GM19463 (cell line): ENCODE data around the gene CCDC182.

Source experiments
- ATAC-seq: cut with Tn5 transposase; IDR thresholded peaks from one replicate; pipeline ENCODE4 v1.9.1; 2021; ENCODE audit warnings: mild to moderate bottlenecking, moderate library complexity; ENCODE audit not compliant: unreplicated experiment

Gene CCDC182

DNA sequence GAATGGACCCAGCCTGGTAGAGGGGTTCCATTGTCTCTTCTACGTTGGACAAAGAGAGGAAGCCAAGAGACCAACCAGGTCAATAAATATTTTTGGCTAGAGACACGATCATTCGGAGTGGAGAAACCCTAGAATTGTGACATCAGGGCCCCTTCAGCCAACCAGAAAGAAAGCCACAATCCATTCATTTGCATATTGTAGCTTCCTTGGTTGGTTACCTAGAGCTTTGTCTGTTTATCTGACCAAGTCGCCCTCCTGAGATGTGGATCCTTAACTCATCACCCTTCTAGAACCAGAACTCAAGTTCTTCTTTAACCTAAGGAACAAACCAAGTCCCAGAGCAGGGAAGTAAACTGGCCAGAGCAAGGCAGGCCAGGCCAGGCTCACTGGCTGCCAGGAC lies at the start of gene CCDC182:
CCDC182 (minus strand) TSS at position 58 of the 400 bp plus-strand sequence; CDS start at position 31, 27 bp downstream.
- ATAC-seq, result no peak

DNA sequence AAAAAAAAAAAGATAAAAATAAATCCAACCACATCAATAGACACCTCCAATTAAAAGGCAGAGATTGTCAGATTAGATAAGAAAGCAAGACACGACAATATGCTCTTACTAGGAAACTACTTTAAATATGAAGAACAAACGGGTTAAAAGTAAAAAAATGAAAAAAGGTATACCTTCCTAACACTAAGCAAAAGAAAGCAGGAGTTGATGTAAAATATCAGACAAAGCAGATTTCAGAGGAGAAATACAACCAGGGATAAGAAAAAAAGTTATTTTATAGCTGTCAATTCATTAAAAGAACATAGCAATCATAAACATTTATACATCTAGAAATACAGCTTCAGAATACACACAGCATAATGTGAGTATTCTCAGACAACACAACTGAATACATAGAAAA lies 49.7 kb upstream of the CCDC182 start:
- ATAC-seq, result no peak

DNA sequence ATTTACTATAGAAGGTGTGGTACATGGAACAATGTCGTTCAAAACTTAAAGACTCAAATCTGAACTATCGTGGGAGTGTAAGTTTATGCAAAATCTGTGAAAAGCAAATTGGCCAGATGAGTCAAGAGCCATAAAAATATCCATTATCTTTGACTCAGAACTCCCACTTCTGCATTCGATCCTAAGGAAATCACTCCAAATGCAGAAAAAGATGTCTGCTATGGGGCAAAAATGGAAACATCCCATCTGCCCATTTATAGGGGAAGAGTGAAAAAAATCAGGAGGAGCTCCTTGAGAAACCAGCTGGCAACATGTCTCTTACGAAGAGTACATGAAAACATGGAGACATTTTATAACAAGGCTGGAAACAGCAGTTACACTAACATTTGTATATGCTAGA lies 43.6 kb upstream of the CCDC182 start:
- ATAC-seq, result no peak

DNA sequence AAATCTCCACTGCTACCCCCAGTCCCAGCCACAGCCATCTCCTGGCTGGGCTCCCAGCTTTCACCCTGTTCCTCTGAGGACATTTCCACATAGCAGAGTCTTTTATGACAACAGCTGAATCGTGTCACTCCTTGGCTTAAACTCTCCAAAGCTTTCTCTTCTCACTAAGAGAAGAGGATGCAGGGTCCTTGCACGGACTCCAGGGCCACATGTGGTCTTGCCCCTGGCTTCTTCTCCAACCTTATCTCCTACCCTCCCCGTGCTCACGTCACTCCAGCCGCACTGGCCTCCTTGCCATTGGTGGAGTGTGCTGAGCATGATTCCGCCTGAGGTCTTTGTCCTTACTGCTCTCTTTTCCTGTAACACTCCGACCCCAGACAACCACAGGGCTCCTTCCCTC lies 39.9 kb upstream of the CCDC182 start:
- ATAC-seq, result no peak

DNA sequence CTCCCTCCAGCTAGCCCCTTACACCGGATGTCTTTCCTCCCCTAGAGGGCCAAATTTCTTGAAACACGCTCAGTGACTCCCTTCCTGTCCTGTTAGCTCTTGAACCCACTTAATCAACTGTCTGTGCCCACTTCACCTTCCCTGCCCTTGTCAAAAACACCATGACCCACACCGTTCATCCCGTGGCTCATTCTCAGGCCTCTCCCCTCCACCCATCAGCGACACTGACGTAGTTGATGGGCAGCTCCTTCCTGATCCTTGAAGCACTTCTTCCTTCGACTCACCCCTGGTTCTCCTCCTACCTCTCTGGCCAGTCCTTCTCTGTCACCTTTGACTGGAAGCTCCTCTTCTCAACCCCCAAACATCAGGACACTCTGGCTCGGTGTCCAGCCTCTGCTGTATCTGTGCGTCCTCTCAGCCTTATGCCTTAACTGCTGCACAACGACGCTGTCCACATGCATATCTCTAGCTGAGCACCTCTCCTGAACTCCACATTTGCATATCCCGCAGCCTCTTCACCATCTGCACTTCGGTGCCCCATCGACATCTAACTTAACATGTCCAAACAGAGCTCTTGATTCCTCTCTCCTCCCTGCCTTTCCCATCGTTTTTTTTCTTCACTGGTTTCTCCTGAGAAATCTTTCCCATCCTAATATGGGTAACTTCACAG lies 39.3 kb upstream of the CCDC182 start:
- no peak for ATAC-seq

DNA sequence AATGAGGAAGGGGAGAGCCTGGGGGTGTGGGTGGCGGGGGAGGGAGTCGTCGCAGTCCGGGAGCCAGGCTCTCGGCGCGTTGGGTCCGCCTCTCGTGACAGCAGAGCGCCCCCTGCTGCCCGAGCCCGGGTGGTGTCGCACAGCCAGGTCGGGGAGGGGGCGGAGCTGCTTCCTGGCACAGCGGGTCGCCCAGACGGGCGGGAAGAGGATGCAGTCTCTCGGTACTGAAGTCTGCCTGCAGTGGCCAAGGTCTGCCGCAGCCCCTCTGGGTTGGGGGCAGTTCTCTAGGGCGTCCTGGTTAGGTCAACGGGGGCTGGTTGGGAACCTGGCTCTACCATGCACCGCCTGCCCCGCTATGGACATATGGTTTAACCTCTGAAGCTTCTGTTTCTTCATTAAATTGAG lies 38.2 kb upstream of the CCDC182 start:
- no peak for ATAC-seq

DNA sequence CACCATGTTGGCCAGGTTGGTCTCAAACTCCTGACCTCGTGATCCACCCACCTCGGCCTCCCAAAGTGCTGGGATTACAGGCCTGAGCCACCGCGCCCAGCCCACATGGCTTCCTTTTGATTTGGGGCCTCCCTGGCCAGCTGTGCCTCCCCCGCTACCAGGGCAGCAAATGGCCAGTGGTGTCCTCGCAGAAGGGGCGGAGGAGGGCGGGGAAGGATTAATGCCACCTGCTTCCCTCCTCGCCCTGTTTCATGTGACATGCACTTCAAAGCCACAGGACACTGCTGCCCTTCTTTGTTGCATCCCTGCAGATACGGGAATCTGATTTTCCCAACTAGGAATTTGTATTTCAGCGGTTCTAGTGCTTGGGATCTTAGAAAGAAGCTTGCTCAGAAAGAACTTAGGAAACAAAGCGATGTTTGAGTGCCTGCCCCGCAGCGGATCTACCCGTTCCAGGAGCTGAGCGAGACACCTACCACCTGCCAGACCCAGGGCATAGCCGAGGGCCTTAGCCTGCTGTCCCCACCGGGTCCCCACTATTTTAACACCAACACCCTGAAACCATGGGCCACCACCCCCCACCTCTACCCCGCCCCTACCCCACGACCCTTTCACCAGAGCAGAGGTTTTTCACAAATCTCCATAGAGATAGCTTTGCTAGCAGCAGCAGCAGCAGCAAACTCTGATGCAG lies 37.7 kb upstream of the CCDC182 start:
- ATAC-seq, result no peak

DNA sequence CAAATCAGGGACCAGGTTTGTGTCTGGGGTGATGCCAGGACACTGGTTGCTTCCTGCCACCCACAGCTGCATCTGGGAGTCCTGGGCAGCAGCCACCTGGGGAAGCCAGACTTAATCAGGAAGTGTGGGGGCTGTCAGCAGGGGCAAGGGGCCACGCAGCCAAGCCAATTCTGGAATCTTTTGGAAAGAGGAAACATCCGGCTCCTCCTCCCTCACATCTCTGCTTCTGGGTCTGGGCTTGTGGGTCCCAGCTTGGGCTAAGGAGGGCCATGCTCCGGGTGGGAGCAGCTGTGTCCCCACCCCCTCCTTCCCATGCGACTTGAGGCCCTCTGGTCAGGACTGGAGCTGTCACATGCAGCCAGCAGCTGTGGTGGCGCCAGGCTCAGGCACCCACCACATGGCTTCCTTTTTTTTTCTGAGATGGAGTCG lies 37.0 kb upstream of the CCDC182 start:
- ATAC-seq, result no peak

DNA sequence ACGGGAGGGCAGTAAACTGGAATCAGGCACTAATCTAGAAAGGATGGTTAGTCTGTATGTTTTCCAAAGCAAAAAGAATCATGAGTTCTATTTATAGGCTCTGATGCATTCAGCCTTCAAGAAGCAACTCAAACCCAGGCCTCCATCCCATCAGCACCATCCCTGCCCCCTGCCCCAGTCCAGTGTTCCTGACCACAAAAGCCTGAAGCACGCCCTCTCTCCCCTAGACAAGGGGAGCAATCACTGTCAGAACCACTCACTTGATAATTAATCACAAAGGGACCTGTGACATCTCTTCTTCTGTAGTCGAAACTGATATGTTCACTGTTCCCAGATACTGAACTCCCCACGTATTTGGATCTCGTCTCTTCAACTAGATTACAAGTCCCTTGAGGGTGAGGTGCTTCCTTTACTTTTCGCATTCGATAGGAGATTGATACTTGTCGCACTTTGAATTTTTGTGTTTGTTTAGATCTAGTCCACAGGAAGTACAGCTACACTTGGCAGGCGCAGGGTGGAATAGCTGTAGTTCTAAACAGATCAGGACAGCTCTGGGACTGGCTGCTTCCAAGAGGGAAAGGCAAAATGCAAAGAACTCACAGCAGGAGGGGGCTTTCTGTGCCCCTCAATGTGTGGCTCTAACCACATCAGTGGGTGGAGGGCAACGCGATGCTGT lies 36.4 kb upstream of the CCDC182 start:
- ATAC-seq, result no peak

DNA sequence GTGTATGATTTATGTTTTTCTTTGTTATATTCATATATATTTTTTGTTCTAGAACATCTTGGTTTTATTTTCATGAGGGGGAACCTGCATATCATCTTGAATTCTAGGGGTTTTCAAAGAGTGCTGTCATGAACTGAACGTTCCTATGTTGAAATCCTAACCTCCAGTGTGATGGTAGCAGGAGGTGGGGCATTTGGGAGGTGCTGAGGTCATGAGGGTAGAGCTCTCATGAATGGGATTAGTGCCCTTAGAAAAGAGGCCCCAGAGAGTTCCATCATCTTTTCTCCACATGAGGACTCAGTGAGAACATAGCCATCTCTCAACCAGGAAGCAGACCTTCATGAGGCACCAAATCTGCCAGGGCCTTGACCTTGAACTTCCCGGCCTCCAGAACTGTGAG lies 34.6 kb upstream of the CCDC182 start:
- no peak for ATAC-seq

DNA sequence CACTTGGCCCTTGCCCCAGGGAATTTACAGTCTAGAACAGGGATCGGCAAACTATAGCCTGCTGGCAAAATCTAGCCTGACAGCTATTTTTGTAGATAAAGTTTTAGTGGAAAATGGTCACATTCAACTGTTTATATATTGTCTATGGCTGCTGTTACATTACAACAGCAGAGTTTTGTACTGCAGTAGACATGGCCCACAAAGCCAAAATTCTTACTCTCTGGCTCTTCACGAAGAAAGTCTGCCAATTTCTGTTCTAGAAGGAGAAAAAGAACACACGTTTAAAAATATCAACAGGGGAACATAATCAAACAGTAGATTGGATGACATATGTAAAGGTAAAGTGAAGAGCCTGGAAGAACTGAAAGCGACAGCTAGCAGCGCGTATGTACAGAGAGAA lies 33.2 kb upstream of the CCDC182 start:
- ATAC-seq, result no peak

DNA sequence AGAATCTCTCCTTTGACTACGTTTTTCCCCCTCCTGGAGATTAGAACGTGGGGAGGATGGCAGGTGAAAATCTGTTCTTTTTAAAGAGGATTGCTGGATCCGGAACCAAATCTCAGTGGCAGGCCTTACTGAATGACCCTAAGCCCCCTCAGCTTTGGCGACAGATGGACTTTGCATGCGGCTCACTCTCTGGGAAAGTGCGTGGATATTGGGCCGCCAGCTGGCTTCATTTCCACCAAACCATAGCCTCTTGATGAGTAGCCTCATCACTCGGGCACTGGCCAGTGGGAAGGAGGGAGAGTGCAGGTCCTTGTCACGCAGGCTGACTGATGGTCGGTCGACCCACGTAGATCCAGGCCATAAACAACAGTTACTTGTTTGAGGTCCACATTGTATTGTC lies 31.3 kb upstream of the CCDC182 start:
- no peak for ATAC-seq

DNA sequence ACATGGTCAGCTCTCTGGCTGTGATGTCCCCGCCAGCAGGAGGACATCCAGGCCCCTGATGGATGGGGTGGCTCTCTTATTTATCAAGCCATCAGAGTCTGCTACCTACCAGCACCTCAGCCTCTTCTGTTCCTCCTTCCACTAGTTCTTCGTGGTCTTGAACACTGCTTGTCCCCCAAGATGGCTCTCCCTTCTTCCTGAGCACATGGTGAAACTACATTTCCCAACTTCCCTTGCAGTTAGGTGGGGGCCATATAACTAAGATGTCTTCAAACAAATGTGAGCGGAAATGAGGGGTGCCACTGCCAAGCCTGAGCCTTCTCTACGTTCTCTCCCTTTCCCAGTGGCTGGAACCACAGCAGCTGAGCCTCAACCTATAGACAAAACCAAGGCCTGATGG lies 29.8 kb upstream of the CCDC182 start:
- ATAC-seq, result no peak

DNA sequence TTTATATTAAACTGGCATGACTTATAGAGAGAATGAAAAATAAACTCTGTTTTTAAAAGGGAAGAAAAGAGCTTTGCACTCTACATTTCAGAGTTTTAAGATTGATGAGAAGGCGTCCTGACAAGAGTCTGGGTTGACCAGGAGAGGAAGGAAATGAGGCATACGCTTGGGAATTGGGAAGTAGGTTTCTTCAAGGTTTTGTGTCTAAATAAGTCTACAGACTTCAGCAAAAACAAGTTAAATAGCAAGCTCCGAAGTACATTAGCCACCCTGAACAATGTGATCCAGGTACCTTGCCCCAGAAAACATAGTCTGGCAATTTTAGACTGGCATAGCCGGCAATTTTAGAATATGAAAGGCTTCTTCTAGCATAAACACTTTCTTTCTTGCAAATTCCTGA lies 28.5 kb upstream of the CCDC182 start:
- ATAC-seq, result no peak

DNA sequence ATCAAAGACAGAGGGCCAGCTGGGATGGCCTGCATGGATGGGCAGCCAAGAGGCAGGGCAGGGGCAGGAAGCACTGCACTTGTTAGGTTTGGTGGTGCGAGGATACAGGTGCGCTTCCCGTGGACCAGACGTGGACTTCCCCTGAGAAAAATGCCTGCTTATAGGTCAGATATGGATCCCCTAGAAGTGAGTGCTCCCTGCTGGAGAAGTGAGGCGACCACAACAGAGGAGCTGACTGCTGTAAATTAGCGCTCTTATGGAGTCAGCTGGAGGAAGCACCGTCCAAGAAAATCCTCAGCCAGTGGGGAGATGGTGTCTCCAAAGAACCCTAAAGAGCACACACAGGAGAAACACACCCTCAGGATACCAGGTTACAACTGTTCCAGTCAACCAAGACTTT lies 27.7 kb upstream of the CCDC182 start:
- ATAC-seq, result no peak

DNA sequence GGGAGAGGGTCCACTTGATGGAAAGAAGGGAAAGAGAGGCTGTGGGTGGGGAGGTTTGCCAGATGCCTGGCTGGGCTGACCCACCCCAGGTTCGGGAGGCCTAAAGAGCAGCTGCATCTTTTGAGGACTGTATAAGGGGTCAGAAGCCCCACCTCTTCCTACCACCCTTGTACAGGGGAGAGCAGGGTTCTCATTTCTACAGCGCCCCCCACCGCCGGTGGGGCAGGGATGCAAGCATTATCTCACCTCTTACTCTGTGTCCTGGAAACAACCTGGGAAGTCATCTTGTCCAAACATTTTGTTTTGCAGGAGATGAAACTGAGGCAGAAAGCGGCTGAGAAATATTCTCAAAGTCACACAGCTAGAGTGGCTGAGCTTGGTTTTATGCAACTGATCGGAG lies 22.5 kb upstream of the CCDC182 start:
- ATAC-seq, result no peak

DNA sequence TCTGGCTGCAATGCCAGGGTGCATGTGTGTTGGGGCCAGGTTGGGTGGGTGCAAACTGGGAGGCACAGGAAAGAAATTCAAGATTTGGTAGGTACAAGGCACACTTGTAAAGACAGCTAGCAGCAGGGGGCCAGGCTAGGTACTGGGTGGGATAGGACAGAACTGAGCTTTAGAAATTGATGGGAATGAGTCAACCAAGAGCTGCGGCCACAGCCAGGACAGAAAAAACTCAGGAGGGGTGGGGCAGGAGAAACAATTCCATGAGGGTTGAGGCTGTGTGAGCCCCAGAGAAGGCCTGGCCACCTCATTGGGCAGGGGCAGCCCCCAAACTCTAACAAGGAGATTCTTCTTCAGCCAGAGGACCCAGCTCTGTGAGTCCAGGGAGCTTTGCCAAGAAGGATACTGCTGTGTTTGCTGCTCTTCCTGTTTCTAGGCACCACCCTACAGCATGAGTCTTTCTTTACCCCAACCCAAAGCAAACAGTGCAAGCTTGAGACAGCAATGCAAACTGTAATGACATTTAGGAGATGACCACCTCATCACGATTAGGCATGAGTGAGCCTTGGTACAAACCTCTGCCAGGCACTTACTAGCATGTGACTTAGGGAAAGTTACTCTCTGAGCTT lies 21.3 kb upstream of the CCDC182 start:
- no peak for ATAC-seq

DNA sequence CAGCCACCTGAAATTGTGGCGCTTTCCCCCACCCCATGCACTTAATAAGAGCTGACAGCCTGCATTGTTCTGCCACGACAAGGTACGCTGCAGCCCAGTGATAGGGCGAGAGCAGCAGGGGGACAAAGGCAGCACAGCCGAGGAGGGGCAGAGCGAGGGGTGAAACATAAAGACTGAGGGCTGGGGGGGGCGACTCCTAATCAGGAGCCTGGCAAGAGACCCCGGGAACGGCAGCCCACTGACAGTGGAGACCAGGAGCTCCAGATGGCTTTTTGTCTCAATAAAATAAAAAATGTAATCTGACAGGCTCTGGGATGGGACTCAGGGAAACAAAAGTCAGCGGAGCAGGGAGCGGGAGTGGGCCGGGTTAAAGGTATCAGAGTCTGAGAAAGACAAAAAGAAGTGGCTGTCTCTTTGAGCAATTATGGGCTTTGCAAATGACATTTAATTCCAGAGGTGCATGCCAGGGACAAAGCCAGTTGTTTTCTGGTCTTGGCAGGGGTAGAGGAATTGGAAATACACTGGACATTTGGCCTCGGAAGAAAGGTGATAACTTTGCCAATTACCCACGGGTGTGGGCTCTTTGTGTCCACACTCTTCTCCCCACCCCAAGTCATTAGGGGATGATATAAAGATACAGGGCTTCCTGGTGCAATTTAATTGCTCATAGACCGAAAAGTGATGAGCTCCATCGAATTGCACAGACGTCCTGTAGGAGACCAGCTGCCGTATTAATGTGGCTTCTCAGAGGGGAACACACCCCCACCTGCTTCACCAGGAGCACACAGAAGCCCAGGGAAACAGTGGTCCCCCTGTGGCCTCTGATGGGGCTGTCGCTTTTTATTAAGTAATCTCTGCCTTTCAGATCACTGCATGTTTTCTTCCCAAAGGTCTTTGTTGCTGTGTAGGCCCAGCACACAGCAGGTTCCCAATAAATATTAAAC lies 17.6 kb upstream of the CCDC182 start:
- ATAC-seq, result no peak

DNA sequence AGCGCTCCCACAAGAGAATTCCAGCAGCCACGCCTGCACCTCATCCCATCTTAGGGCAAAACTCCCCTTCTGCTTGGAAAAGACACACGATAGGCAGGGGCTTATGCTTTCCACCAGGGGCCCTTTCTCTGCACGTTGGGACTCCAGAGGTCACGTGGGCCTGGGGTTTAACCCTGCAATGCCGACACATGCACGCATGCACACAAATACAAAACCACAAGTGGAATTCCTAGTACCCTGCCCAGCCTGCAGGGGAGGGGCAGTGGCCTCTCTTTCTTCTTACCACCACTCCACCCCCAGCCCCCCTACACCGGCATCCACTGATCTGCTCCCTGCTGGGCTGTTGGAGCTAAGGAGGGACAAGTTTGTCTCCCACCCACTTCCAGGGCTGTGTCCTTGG lies 16.8 kb upstream of the CCDC182 start:
- ATAC-seq, result no peak

DNA sequence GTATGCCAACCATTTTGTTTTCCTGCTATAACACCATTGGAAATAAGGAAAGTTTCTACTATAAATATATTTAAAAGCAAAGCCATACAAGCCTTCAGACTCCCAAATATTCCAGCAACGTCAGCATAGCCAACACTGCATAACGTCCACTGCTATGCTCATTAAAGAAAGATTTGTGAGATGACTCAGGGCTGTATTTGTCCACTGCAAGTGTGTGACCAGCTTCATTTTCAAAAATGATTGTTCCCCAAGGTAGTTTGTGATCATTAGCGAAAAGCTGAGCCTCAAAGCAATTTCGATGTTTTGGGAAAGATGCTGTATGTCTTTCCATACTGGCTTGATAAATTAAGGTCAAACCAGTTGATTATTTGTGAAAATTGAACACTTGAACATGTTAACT lies 14.9 kb upstream of the CCDC182 start:
- ATAC-seq, result no peak

DNA sequence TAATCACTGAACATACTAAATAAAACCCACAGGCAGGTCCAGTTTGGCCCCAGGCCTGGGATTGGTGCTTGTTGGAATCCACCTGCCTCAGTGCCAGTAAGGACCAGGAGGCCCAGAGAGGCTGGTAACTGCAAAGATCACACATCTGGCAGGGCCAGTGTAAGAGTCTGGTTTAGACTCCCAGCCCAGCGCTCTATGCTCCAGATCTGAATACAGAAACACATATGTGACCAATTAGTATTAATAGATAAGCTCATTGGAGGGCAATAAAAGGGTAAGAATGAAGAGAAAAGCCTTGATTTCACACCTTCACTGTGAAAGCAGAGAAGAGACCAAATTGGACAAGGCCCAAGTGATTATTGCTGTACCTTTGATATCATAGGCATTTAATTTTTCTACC lies 13.6 kb upstream of the CCDC182 start:
- no peak for ATAC-seq
